Measurements from ENCODE around the gene ITIH4.

The ITIH4 gene

GRCh38 chr3:52809662-52810377 is 20.7 kb downstream of the ITIH4 start:
- TF ChIP-seq CTCF (IDR thresholded peaks at IDR 0.05): no peak

GRCh38 chr3:52809149-52809548 is 21.3 kb downstream of the ITIH4 start:
- TF ChIP-seq CTCF (IDR thresholded peaks at IDR 0.05): no peak

- TF ChIP-seq CTCF (IDR thresholded peaks at IDR 0.05): no peak
Observed at GRCh38 chr3:52805270-52806039, 25.0 kb downstream of the ITIH4 start.

- TF ChIP-seq CTCF (IDR thresholded peaks at IDR 0.05): no peak
Observed at GRCh38 chr3:52801839-52802238, 28.6 kb downstream of the ITIH4 start.

GRCh38 chr3:52800079-52800478 is 30.4 kb downstream of the ITIH4 start:
- TF ChIP-seq CTCF (IDR thresholded peaks at IDR 0.05): no peak

- TF ChIP-seq CTCF (IDR thresholded peaks at IDR 0.05): peak; percentile 49; the same call in 1 of the 2 replicates
Observed at GRCh38 chr3:52798978-52799476, 31.4 kb downstream of the ITIH4 start.

GRCh38 chr3:52798376-52798977 is 32.0 kb downstream of the ITIH4 start:
- TF ChIP-seq CTCF (IDR thresholded peaks at IDR 0.05): no peak
